GM23248 (cell line): Measurements from ENCODE around the gene MAP7D3.

Experiments
- EZH2 ChIP-seq: fragments of 200-600 bp; sonication (generic); IDR thresholded peaks from 2 replicates; pipeline ENCODE4 v1.6.1; 2018; ENCODE audit warnings: antibody characterized with exemption, mild to moderate bottlenecking; ENCODE audit not compliant: insufficient read depth, poor library complexity, severe bottlenecking
- EZH2phosphoT487 ChIP-seq: fragments of 200-600 bp; sonication (generic); IDR thresholded peaks from 2 replicates; pipeline ENCODE4 v1.6.1; 2018; ENCODE audit warnings: antibody characterized with exemption, moderate library complexity, mild to moderate bottlenecking, low read depth; ENCODE audit not compliant: insufficient read depth

- TF ChIP-seq EZH2 (no peak), EZH2phosphoT487 (no peak)
Observed at GRCh38 chrX:136166221-136166855, 84.9 kb downstream of the MAP7D3 start.
